GM19043 (cell line): ENCODE results near the gene SFI1.
"Not testable (repeated sequence)": the region's sequence is repeated elsewhere in the genome, so short reads cannot be mapped to it uniquely, and the experiment has no call there.

Source experiments
- ATAC-seq: cut with Tn5 transposase; IDR thresholded peaks from one replicate; pipeline ENCODE4 v1.9.1; 2021; ENCODE audit warnings: low read depth; ENCODE audit not compliant: unreplicated experiment

Gene SFI1

DNA sequence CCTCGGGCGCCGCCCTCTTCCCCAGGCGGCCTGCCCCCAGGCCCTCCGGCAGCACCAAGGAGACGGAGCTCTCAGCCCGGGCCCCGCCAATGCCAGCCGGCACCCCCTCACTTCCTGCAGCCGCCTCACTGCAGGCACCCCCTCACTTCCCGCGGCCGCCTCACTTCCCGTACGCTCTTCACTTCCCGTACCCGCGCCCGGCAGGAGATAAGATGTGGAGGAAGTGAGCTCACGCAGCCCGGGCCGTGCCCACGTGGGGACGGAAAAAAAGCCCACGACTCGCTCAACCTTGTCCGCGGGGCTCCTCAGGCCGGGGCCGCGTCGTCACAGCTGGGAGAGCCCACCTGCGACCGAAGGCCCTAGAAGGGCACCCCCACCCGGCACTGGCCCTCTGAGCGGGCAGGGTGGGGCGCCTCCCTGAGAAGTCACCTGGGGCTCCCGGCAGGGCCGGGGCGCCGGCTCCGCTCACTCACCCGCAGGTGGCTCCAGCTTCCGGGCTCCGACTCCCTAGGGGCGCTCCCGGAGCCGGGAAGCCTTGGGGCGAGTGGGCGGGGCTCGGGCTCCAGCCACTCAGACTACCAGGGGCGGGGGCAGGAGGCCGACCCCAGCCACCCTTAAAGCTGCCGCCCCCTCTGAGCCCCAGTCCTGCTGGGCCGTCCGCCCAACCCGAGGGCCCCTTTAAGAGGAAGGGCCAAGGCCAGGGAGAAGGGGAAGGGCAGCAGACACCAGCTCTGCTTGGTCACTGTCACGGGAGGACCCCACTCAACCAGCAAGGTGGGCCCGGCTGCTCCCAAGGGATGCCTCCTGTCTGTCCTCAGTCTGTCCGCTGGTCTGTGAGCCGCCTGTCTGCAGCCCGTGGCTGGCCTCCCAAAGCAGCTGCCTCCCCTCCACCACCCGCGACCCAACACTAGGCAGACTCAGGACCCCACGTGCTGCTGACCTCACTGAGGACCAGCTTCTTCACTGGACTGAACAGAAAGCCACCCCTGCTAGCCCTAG lies 134.3 kb downstream of the SFI1 start:
- ATAC-seq: peak; percentile 49

- no peak for ATAC-seq
These were observed 135.1 kb downstream of the SFI1 start for GRCh38 chr22:31631436-31631835.

- ATAC-seq: no peak
These were observed 139.4 kb downstream of the SFI1 start for GRCh38 chr22:31635638-31636306.

DNA sequence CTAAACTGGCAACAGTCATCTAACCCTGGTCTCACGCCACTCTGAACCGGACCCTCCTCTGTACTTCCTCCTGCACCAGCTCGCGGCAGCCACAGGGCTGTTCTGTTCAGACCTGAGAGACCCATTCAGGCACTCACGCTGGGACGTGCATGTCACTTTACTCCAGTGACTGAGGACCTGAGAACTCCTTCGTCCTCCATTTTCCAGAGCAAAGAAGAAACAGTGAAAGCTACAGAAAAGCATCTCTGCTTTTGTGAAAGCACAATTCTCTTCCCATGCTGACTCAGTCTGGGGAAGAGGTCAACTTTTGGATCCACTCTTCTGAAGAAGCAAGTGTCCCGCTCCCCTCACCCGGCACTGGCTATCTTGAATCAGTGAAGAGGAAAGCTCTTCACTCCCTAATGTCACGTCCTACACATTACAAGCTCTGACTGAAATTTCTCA lies 141.1 kb downstream of the SFI1 start:
- ATAC-seq: no peak

DNA sequence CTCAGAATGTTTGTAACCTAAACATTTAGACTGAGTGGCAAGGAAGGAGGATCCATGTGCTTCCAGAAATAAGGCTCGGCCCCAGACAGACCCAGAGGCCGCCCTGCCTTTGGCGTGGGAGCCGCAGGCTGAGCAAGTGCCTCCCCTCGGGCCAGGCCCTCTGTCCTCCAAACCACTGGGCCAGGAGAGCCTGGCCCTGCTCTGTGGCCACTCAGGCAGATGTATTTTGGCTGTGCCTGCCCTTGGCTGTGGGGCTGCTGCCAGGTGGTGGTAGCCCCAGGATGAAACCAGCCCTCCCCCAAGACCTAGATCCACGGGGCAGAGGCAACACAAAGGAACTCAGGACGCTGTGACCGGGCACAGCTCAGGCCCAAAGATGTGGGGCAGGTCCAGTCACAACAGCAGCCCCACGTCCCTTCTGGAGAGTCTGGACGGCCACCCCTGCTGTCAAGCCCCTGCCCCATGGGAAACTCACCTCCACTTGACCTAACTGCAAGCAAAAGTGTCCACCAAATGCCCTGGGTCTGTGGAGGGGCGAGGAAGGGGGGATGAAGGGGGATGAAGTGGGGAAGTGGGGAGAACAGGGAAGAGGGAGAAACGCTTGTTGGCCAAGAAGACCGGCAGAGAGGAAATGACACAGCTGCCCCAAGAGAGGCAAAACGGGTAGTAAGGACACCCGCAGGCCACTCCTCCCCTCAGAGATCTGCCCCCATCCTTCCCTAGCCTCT lies 141.7 kb downstream of the SFI1 start:
- ATAC-seq: no peak

GRCh38 chr22:31639436-31640039 lies 143.2 kb downstream of the SFI1 start:
- no peak for ATAC-seq

DNA sequence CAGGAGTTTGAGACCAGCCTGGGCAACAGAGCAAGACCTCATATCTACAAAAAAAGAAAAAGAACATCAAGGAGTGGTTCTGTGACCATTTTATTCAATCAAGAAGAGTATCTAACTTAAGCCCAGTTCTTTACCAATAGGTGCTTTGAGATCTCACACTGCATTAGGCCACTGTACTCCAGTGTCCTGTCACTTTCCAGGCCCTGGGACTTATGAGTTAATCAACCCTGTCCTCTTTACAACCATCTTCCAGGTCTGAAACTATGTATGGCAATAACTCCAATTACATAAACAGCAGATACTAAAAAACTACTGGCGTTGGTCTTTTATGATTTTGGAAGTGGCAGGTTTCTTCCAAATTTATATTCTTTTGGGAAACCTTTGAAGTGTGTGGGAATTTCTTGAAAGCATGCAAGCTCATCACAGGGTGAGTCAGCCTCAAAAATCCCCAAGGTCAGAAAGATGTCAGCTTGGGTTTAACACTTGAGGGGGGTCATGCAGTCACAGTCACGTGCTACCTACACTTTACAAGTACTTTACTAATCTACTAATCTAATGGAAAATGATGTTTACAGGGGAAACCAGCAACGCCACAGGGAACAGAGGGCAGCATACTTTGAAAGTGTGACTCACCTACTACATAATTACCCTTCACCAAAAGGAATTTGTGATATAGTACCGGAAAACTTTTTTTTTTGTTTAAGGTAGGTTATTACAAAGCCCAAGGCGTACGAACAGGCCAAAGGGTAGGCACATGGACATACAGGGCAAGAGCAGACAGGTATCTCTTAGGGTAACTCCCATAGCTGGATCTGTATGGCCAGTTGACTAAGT lies 150.1 kb downstream of the SFI1 start:
- no peak for ATAC-seq

GRCh38 chr22:31647066-31647465 lies 150.7 kb downstream of the SFI1 start:
- no peak for ATAC-seq

GRCh38 chr22:31647523-31648320 lies 151.4 kb downstream of the SFI1 start:
- no peak for ATAC-seq

DNA sequence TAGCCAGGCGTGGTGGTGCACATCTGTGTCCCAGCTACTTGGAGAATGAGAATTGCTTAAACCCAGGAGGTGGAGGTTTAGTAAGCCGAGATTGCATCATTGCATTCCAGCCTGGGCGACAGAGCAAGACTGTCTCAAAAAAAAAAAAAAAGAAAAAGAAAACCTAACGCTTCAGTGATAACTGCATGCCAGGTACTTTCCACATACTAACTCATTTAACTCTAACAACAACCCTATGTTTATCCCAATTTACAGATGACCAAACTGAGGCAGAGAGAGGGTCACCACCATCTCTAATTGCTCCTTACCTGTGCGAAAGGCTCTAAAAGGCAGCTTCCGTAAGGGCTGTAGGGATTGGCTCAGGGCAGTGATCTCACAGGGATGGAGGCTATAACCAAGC lies 154.1 kb downstream of the SFI1 start:
- no peak for ATAC-seq

- ATAC-seq: no peak
These were observed 155.3 kb downstream of the SFI1 start for GRCh38 chr22:31651664-31652063.

GRCh38 chr22:31652088-31652487 lies 155.8 kb downstream of the SFI1 start:
- no peak for ATAC-seq

DNA sequence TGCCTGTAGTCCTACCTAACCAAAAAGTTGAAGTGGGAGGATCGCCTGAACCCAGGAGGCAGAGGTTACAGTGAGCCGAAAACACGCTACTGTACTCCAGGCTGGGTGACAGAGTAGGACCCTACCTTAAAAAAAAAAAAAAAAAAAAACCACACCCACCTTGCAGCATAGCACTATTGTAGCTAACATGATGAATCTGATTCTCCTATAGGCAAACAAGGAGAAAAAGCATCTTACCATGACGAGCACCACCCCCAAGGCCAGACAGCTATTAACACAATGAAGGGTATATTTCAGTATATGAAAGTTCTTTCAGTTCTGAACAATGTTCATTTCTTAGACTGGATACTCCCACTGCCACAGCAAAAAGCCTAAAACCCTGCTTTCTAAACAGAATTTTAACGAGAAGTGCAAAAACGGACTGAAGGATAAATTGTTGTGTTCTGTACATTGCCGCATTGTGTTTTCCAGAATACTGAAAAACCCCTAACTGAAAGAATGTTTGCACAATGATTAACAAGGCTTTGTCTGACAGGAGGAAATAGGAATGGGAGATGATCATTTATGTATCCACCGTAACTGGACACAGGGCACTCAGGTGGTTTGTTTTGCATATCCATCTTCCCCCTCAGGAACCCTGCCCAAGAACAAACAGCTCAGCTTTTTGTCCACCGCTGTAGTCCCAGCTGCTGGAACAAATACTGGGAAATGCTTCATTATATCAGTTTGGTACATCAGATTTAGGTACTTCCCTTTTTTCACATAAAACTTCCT lies 156.8 kb downstream of the SFI1 start:
- no peak for ATAC-seq

DNA sequence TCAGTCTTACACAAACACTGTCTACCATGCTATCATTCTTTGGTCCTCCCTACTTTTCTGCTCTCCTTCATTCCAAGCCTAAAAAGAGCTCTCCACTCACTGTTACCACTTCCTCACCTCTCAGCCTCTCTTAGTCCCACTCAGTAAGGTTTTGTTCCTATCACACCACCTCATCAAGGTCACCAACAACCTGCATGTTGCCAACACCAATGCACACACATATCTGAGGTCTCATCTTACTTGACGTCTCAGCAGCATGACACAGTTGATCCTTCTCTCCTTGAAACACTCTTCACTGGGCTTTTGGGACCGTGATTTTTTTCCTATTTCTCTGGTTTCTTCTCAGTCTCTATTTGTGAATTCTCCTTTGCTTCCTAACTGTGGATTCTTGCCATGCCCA lies 157.6 kb downstream of the SFI1 start:
- no peak for ATAC-seq

DNA sequence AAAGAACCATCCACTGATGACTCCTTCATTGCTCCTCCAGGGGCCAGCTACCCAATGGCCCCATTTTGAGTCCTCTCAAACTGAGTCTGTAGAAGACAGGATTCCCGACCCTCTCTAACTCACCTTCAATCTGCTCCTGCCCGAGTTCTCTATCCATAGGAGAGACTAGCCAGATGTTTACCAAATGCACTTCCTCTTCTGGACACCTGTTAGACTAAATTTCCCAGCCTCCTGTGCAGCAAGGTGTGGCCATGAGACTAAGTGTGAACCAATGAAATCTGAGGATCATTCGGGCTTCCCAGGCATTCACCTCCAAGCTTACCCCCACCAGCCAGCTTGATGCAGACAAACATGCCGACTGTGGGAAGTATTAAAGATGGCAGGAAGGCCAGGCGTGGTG lies 158.1 kb downstream of the SFI1 start:
- ATAC-seq: no peak

DNA sequence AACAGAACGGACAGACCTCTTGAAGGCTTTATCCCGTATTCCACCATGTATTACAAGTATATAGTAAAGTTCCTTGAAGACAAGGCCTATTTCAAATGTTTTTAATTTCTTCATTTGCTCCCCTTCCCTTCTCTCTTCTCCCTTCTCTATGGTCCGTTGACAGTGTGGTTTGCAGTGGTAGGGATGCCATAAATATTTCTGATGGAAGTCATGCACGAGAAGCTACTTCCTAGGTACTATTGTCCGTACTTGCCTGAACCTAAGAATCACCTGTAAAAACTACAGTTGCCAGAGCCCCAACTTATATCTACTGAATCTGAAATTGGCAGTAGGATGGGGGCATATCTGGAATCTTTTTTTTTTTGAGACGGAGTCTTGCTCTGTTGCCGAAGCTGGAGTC lies 162.9 kb downstream of the SFI1 start:
- no peak for ATAC-seq

GRCh38 chr22:31660860-31661341 lies 164.6 kb downstream of the SFI1 start:
- ATAC-seq: not testable (repeated sequence)
